AG04449 (cell line): ENCODE data around the gene SIGLEC6.

Experiments
- CTCF ChIA-PET: fragments of 350-600 bp; formaldehyde crosslinking; extraction: SDS; loops from one replicate; lab custom pipeline; 2021; ENCODE audit warnings: antibody characterized with exemption; lab: Yijun Ruan, JAX
- POLR2A ChIA-PET: fragments of 400-600, 350-600 bp; formaldehyde crosslinking; extraction: SDS; loops from one replicate; lab custom pipeline; 2020; ENCODE audit warnings: antibody characterized with exemption, inconsistent platforms; lab: Yijun Ruan, JAX
- DNase-seq: peaks from one replicate; pipeline ENCODE4 v3.0.0-alpha.2; 2010; ENCODE audit warnings: low read depth, low spot score
- H3K4me3 ChIP-seq: 2 replicates; pipeline ENCODE4 v1.5.1; 2011; ENCODE audit warnings: low read depth, mild to moderate bottlenecking, control low read depth, low read length
- TF ChIP-seq, protein P1 (sequence below): IDR thresholded peaks from one replicate; pipeline ENCODE4 v1.5.1; 2011; ENCODE audit warnings: mild to moderate bottlenecking, moderate library complexity, low read length, control low read depth, inconsistent platforms; ENCODE audit not compliant: insufficient read depth; ENCODE audit errors: missing control alignments

Gene SIGLEC6

DNA sequence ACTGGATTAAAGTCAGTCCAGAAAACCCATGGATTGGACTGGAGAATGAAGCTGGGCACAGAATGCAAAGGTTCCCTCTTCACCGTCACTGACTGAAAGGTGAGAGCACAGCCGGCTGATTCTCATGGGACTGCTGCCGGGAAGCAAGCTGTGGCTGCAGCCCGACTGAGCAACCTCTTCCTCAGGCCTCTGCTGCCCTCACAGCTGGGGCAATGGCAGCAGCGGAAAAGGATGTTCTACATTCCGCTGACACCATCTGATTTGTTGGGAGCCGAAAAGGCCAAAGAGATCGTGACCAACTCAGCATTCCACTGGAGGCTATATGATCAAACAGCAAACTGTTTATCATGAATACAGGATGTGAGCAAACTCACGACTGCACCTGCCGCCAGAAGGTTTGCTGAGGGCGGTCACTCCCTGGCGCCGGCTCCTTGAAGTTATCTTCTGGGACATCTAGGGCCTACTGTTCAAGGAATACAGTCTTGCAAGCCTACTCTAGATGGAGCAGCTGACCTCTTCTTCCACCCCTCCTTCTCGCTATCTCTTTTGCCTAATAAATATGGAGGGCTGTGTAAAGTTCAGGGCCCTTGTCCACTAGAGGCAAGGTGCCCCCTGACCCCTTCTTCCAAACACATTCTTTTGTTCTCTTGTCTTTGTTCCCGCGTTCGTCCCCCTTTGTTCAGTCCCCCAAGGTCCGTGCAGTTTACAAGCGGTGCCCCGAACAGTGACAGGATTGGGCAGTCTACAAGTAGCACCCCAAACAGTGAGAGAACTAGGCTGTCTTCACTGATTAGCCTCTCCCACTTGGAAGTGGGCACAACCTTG is 19.6 kb upstream of the SIGLEC6 start:
- TF ChIP-seq, protein P1, sequence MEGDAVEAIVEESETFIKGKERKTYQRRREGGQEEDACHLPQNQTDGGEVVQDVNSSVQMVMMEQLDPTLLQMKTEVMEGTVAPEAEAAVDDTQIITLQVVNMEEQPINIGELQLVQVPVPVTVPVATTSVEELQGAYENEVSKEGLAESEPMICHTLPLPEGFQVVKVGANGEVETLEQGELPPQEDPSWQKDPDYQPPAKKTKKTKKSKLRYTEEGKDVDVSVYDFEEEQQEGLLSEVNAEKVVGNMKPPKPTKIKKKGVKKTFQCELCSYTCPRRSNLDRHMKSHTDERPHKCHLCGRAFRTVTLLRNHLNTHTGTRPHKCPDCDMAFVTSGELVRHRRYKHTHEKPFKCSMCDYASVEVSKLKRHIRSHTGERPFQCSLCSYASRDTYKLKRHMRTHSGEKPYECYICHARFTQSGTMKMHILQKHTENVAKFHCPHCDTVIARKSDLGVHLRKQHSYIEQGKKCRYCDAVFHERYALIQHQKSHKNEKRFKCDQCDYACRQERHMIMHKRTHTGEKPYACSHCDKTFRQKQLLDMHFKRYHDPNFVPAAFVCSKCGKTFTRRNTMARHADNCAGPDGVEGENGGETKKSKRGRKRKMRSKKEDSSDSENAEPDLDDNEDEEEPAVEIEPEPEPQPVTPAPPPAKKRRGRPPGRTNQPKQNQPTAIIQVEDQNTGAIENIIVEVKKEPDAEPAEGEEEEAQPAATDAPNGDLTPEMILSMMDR = no peak
- CTCF ChIA-PET = no interaction called here

DNA sequence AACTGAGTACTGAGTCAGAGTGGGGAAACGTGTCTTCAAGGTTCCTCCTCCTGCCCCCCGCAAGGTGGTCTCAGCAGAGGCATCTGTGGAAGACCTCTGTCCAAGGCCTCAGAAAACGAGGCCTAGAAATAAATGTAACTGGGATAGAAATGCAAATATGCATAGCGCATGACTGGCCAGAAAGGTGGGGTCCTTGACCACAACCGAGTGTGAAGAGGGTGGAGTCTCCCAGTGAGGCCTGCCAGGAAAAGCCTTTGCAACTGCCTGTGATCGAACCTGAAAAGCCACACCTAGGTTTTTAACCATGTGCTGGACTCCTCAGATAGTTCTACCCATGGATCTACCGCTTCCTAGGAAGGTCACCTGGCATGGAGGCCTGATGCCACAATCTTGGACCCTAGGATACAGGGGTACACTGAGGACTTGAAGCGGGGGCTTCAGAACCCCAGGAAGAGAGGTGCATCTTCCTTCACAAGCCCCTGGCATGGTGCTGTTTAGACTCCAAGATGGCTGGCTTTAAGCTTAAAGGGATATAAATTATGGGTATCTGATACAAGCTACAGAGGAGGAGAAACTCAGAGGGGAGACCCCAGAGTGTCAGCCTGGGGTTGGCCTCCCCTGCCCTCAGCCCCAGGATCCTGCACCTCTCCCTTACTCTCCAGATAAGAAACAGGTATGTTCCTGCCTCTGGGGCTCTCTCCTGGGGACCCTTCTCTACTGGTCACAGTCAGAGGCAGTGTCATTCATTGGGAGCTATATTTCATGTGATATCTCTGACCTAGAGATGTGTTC is 18.3 kb upstream of the SIGLEC6 start:
- CTCF ChIA-PET = no interaction called here
- H3K4me3 ChIP-seq = no peak overlapping the region
- TF ChIP-seq, protein P1 = no peak
- POLR2A ChIA-PET = no interaction called here
- DNase-seq = no peak

More for the DNA sequence above, 19.6 kb upstream of the SIGLEC6 start:
- POLR2A ChIA-PET = no interaction called here
- no peak for DNase-seq
- no peak overlapping the region for H3K4me3 ChIP-seq

DNA sequence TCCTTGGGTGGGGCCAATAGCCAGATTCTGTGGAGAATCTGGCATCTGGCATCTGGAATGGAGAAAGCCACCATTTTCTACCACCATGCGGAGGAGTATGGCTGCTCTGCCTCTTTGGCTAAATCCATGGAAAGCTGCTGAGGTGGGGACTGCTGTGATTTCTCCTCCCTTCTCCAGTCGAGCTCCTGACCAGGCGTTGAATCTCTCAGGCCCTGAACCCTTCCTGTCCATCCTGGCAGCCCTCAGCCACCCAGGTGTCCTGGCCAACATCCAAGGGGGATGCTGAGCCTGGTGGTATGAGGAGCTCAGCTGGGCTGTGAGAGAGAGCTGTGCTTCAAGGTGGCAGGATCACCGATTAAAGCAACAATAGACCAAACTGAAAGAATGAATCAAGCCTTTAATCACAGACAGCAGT is 17.4 kb upstream of the SIGLEC6 start:
- CTCF ChIA-PET = no interaction called here
- DNase-seq = no peak
- TF ChIP-seq, protein P1 = no peak
- POLR2A ChIA-PET = no interaction called here
- H3K4me3 ChIP-seq = no peak overlapping the region

DNA sequence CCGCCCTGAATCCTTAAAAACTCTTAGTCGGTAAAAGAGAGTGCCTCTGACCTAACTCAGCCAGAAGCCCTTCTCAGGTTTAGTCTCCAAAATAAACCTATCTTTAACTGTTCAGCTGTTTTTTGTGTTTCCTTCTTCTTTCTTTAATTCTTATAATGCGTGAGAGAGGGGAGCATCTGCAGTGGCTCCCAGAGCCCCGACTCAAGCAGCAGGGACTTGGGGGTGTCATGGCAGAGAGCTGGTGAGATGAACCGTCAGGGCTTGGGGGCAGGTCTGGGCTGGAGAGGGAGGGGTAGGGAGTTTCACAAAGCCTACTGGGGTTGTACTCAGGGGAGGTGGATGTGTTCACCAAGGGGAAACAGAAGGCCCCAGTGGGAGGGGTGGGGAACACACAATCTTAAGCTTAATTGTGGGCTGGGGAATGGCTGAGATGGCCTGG is 16.8 kb upstream of the SIGLEC6 start:
- ChIA-PET POLR2A (no interaction called here), CTCF (interaction anchor here (1.2 kb wide), 1 partner anchor 33 kb away, joined by 3 read pairs; no protein-coding TSS in a partner anchor)
- no peak for DNase-seq
- TF ChIP-seq, protein P1 = no peak
- H3K4me3 ChIP-seq = no peak overlapping the region

DNA sequence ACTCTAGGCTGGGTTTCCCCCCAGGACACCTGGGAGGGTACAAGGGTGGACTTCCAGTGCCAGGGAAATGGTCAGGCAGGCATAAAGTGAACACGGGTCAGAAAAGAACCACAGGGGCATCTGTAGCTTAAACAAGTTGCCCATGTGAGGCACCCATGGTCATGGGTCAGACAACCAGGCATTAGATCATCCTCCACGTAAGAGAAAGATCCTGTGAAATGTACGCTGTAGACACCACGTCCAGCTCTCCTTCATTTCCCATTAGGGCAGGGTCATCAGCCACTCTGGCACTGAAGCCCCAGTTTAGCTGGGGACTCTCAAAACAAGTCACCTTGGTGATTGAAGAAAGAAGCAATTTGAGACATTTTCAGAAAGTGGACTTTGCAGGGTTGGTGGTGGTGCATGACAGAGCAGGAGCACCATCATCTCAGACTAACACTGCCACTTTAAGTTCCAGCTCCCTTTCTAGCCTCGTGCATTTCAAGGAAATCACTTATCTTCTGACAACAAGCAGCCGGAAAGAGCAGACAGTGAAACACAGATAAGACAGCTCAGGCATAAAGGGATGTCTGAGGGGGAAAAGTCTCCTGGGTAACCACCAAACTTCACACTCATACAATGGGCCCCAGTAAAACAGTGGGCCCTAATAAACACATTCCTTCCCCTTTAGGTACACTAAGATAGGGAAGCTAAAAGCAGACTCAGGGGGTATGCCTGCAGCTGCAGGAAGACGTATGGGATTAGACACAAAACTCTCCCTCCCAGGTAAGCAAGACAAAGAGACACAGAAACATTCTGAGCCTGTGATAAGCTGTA is 16.1 kb upstream of the SIGLEC6 start:
- H3K4me3 ChIP-seq = no peak overlapping the region
- POLR2A ChIA-PET = no interaction called here
- no peak for DNase-seq
- TF ChIP-seq, protein P1 = no peak
- CTCF ChIA-PET = interaction anchor here (1.2 kb wide), 1 partner anchor 32 kb away, joined by 3 read pairs; no protein-coding TSS in a partner anchor
